Gastroesophageal sphincter (tissue), 4 donors: ENCODE measurements around the gene CDH23. TPM values are rescaled to one million over a fixed set of nuclear protein-coding genes. Genes with fewer than 3 reads are reported as not detected.

Experiments
- ATAC-seq: fragments of 150-250 bp; one replicate; pipeline ENCODE4 v1.9.1; 2016; ENCODE audit warnings: mild to moderate bottlenecking, moderate library complexity
- H3K27ac ChIP-seq, 4 donors: fragments of 200-600 bp; sonication (generic) in 3 of 4; 1 replicate in 3 of 4; 2 replicates in 1 of 4; pipeline ENCODE4 v1.5.1; 2016 to 2019
- H3K27me3 ChIP-seq: fragments of 200-600 bp; sonication (generic); one replicate; pipeline ENCODE4 v1.5.1; 2019
- H3K36me3 ChIP-seq, 2 donors: fragments of 200-600 bp; sonication (generic); one replicate each; pipeline ENCODE4 v1.5.1; 2019; ENCODE audit warnings: control low read depth in 1 of 2
- H3K4me1 ChIP-seq, 3 donors: fragments of 200-600 bp; sonication (generic); 1 replicate in 2 of 3; 2 replicates in 1 of 3; pipeline ENCODE4 v1.5.1; 2016 to 2019; ENCODE audit warnings: control low read depth in 2 of 3
- H3K4me3 ChIP-seq, 2 donors: fragments of 200-600 bp; sonication (generic); one replicate each; pipeline ENCODE4 v1.5.1; 2019; ENCODE audit warnings: mild to moderate bottlenecking in 1 of 2, moderate library complexity in 1 of 2
- H3K9me3 ChIP-seq, 3 donors: fragments of 200-600 bp; sonication (generic); one replicate each; pipeline ENCODE4 v1.5.1; 2017 to 2019; ENCODE audit warnings: control low read depth in 2 of 3
- EP300 ChIP-seq: sonication (generic); formaldehyde crosslinking; IDR thresholded peaks from one replicate; pipeline ENCODE4 v1.6.1; 2017; ENCODE audit warnings: antibody characterized with exemption, mild to moderate bottlenecking
- POLR2A ChIP-seq, 2 donors: fragments of 450-650 bp; IDR thresholded peaks; one replicate each; pipeline ENCODE4 v1.6.1; 2017; ENCODE audit warnings: antibody characterized with exemption in 2 of 2, mild to moderate bottlenecking in 2 of 2, moderate library complexity in 1 of 2
- POLR2AphosphoS5 ChIP-seq: sonication (generic); formaldehyde crosslinking; IDR thresholded peaks from one replicate; pipeline ENCODE4 v1.6.1; 2017; ENCODE audit warnings: antibody characterized with exemption
- WGBS, 2 donors: methylation state at CpG; one replicate each; pipeline ENCODE4 v1.1.5; 2018; ENCODE audit warnings: low coverage in 1 of 2; 5-methylcytosine and 5-hydroxymethylcytosine counted together
- total RNA-seq, 4 donors: library from RNA; depleted of rRNA; stranded (reverse); fragments of >200 nt; gene quantifications; one replicate each; pipeline ENCODE4 v1.1.0, GENCODE V29; 2016
- TF ChIP-seq, protein P1 (sequence below), 4 experiments: fragments of 200-600 bp in 2 of 4; fragments of 450-650 bp in 2 of 4; sonication (generic) in 1 of 4; IDR thresholded peaks; one replicate each; pipeline ENCODE4 v1.5.1; 2017 to 2019; ENCODE audit warnings: antibody characterized with exemption in 4 of 4, mild to moderate bottlenecking in 2 of 4, moderate library complexity in 2 of 4

CDH23 gene
- total RNA-seq, 4 donors from 2014 or later = 5.1 to 33.5 (median 16.2) TPM

- Histone ChIP-seq H3K4me1 (peaks cover 0 to 19% (median 7%) of the 10 kb centered on the region in 3 donors), H3K4me3 (no peak overlapping the region), H3K27me3 (no peaks in the 10 kb centered on the region), H3K9me3 (no peaks in the 10 kb centered on the region), H3K27ac (no peak overlapping the region), H3K36me3 (no peaks in the 10 kb centered on the region)
- WGBS, 2 donors = 71% methylated on average over 1 of the region's 14 CpGs; no CpG with 5 or more reads in 1 of the 2 donors
- TF ChIP-seq, protein P1, sequence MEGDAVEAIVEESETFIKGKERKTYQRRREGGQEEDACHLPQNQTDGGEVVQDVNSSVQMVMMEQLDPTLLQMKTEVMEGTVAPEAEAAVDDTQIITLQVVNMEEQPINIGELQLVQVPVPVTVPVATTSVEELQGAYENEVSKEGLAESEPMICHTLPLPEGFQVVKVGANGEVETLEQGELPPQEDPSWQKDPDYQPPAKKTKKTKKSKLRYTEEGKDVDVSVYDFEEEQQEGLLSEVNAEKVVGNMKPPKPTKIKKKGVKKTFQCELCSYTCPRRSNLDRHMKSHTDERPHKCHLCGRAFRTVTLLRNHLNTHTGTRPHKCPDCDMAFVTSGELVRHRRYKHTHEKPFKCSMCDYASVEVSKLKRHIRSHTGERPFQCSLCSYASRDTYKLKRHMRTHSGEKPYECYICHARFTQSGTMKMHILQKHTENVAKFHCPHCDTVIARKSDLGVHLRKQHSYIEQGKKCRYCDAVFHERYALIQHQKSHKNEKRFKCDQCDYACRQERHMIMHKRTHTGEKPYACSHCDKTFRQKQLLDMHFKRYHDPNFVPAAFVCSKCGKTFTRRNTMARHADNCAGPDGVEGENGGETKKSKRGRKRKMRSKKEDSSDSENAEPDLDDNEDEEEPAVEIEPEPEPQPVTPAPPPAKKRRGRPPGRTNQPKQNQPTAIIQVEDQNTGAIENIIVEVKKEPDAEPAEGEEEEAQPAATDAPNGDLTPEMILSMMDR (IDR thresholded peaks at IDR 0.05) = no peak
- TF ChIP-seq EP300 (no peak), POLR2AphosphoS5 (no peak), POLR2A (IDR thresholded peaks at IDR 0.05) (no peak)
- peak; percentile 34 for ATAC-seq
Observed at GRCh38 chr10:71638064-71638821, 241.5 kb downstream of the CDH23 start.

- Histone ChIP-seq H3K36me3 (no peaks in the 10 kb centered on the region), H3K27ac (no peak overlapping the region), H3K4me3 (no peak overlapping the region), H3K9me3 (no peaks in the 10 kb centered on the region), H3K27me3 (no peaks in the 10 kb centered on the region), H3K4me1 (peaks cover 0 to 13% (median 7%) of the 10 kb centered on the region in 3 donors)
- ATAC-seq = no peak
- no peak for TF ChIP-seq POLR2A (IDR thresholded peaks at IDR 0.05)
- TF ChIP-seq, protein P1 (IDR thresholded peaks at IDR 0.05) = no peak
- 48 to 51% methylated on average over 4 to 11 of the region's 24 CpGs for WGBS, 2 donors
Observed at GRCh38 chr10:71638822-71639719, 242.4 kb downstream of the CDH23 start.

DNA sequence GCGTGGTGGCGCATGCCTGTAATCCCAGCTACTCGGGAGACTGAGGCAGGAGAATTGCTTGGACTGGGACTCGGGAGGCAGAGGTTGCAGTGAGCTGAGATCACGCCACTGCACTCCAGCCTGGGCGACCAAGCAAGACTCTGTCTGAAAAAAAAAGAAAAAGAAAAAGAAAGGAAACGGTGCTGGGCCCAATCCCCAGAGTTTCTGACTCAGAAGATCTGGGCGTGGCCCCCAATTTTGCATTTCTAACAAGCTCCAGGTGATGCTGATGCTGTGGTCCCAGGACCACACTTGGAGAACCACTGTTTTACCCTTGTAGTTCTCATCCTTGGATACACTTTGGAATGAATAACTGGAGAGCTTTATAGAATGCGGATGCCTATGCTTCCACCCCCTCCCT, 243.9 kb downstream of the CDH23 start:
- no peaks in the 10 kb centered on the region for H3K4me1 ChIP-seq
- ATAC-seq = no peak
- H3K36me3 ChIP-seq = no peaks in the 10 kb centered on the region
- no peaks in the 10 kb centered on the region for H3K9me3 ChIP-seq
- no peaks in the 10 kb centered on the region for H3K27me3 ChIP-seq
- no peak overlapping the region for H3K4me3 ChIP-seq
- TF ChIP-seq POLR2A (IDR thresholded peaks at IDR 0.05) = no peak
- TF ChIP-seq, protein P1 (IDR thresholded peaks at IDR 0.05) = no peak
- TF ChIP-seq POLR2AphosphoS5 = no peak
- no peak for TF ChIP-seq EP300
- H3K27ac ChIP-seq = no peak overlapping the region
- 61 to 97% methylated on average over 6 to 7 of the region's 9 CpGs for WGBS, 2 donors

DNA sequence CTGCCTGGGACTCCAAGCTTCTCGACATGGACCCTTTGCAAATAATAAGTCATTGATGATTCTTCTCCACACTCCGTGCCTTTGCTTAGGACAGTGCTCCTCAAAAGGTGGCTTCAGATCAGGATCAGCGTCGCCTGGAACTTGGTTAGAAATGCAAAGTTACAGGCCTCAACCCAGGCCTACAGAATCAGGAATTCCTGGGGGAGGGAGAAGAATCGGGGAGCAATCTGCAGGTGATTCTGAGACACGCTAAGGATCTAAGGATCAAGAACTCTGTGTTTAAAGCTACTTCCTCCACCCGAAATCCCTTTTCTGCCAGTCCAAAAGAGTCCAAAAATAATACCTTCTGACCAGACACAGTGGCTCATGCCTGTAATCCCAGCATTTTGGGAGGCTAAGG, 244.7 kb downstream of the CDH23 start:
- Histone ChIP-seq H3K27me3 (no peaks in the 10 kb centered on the region), H3K9me3 (no peaks in the 10 kb centered on the region), H3K4me1 (no peaks in the 10 kb centered on the region), H3K4me3 (no peak overlapping the region), H3K27ac (no peak overlapping the region), H3K36me3 (no peaks in the 10 kb centered on the region)
- WGBS, 2 donors = 86 to 100% methylated on average over 1 to 5 of the region's 7 CpGs
- TF ChIP-seq POLR2A (IDR thresholded peaks at IDR 0.05) (no peak), EP300 (no peak), POLR2AphosphoS5 (no peak)
- TF ChIP-seq, protein P1 (IDR thresholded peaks at IDR 0.05) = no peak
- no peak for ATAC-seq
